Right lobe of liver (tissue), 6 donors: Measurements from ENCODE around the gene TAB2. TPM values are rescaled to one million over a fixed set of nuclear protein-coding genes. Genes with fewer than 3 reads are reported as not detected.
"Not testable (repeated sequence)": the region's sequence is repeated elsewhere in the genome, so short reads cannot be mapped to it uniquely, and the experiment has no call there.

Source experiments
- ATAC-seq, 4 donors: fragments of 200-7000 bp; cut with Tn5 transposase; one replicate each; pipeline ENCODE4 v1.9.1; 2020; ENCODE audit warnings: mild to moderate bottlenecking in 4 of 4, moderate library complexity in 4 of 4
- DNase-seq, 3 donors: peaks; one replicate each; pipeline ENCODE4 v3.0.0-alpha.2; 2020
- H3K27ac ChIP-seq, 3 donors: fragments of 200-600 bp; one replicate each; pipeline ENCODE4 v1.8.0; 2022
- H3K27me3 ChIP-seq, 2 donors: fragments of 200-600 bp; one replicate each; pipeline ENCODE4 v1.8.0; 2022
- H3K36me3 ChIP-seq, 4 donors: fragments of 200-600 bp; sonication (generic) in 1 of 4; one replicate each; pipeline versions ENCODE4 v1.5.1 to v1.8.0; 2017 to 2022; ENCODE audit warnings: control low read depth in 1 of 4
- H3K4me1 ChIP-seq, 4 donors: fragments of 200-600 bp; sonication (generic) in 1 of 4; one replicate each; pipeline versions ENCODE4 v1.5.1 to v1.8.0; 2017 to 2022; ENCODE audit warnings: control low read depth in 1 of 4
- H3K4me3 ChIP-seq, 3 donors: fragments of 200-600 bp; one replicate each; pipeline ENCODE4 v1.8.0; 2022
- H3K9me3 ChIP-seq, 4 donors: fragments of 200-600 bp; sonication (generic) in 1 of 4; one replicate each; pipeline versions ENCODE4 v1.5.1 to v1.8.0; 2017 to 2022; ENCODE audit warnings: control low read depth in 1 of 4
- CTCF ChIP-seq, 4 donors: fragments of 200-600 bp in 3 of 4; fragments of 450-650 bp in 1 of 4; IDR thresholded peaks; one replicate each; pipeline versions ENCODE4 v1.5.1 to v1.8.0; 2016 to 2022; ENCODE audit warnings: antibody characterized with exemption in 4 of 4, mild to moderate bottlenecking in 2 of 4
- POLR2A ChIP-seq: fragments of 450-650 bp; IDR thresholded peaks from one replicate; pipeline ENCODE4 v1.6.1; 2017; ENCODE audit warnings: antibody characterized with exemption, mild to moderate bottlenecking
- WGBS: methylation state at CpG from one replicate; pipeline ENCODE4 v1.1.6; 2018; ENCODE audit warnings: low coverage, low lambda C conversion rate; ENCODE audit not compliant: insufficient coverage; ENCODE audit errors: missing lambda C conversion rate; 5-methylcytosine and 5-hydroxymethylcytosine counted together
- intact Hi-C, 2 donors: fragments of 100-400 bp; cut with DNase I; formaldehyde crosslinking; loops; one replicate each; pipeline versions ENCODE4 v1.11.2 to v1.14.1; 2022
- total RNA-seq, 6 experiments: library from RNA; depleted of rRNA in 2 of 6; stranded (reverse); fragments of >200 nt in 2 of 6; fragmentation: NEBNext Ultra II Directional in 3 of 6; extraction: Animal tissue kit (Norgen Biotek cat#: 25700) in 3 of 6; gene quantifications; one replicate each; pipeline versions ENCODE4 v1.1.0 to v1.2.4, GENCODE V29; 2016 to 2023
- donor health status: DM: no; HTN: yes; CAD: no.
- donor health status: DM: no; HTN: no; CAD: no.
- donor health status: DM: no; HTN: no; CAD: no.
- donor health status: DM: no; HTN: yes; CAD: no.
- donor health status: DM: no; HTN: yes; CAD: no.

The TAB2 gene
- total RNA-seq, 6 experiments from 2014 or later = 25.5 to 33.1 (median 30.2) TPM

DNA sequence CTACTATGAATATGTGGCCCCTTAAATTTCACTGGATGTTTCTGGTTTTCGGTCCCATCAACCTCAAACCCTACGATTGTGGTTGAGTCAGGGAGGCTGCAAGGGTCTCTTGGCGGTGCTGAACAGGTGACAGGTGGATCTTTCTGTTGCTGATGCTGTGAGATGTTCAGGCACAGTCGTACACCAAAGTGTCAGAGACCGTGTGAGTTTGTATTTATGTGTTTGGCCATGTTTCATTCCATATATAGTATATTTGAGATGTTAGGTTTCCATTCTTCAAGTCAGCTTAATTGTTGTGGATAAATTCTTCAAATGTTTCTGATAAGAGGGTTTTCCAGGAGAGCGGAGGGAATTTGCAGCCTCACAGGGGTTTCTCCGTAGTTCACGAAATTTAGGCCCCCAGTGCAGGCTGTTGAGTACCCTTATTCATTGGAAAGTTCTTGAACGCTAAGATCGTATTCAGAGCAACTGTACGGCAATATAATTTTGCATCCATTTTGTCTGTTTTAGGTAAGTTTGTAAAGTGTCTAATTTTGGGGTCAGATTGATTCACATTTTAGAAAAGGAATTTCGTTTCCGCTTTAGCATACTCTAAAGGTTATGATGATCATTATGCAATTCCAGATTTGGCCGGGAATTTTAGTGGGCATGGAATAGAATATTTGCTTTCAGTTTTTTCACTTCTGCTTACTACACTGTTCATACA, 1.2 kb downstream of the TAB2 start:
- Histone ChIP-seq H3K4me3 (peak overlapping the region; percentile 88 to 92 (median 89)), H3K4me1 (peaks cover 0 to 34% (median 4%) of the 10 kb centered on the region in 4 donors), H3K27ac (peak overlapping the region; percentile 88 to 92 (median 92)), H3K9me3 (no peaks in the 10 kb centered on the region), H3K27me3 (no peaks in the 10 kb centered on the region), H3K36me3 (no peaks in the 10 kb centered on the region)
- ATAC-seq (peak in 3 of 4 donors; percentile 9 to 42 (median 34)), DNase-seq (no peak)
- WGBS = 1% methylated on average over 14 of the region's 14 CpGs
- intact Hi-C loops = no loop called here
- TF ChIP-seq POLR2A (no peak), CTCF (IDR thresholded peaks at IDR 0.05) (no peak)

GRCh38 chr6:149319422-149319821, 1.9 kb downstream of the TAB2 start:
- DNase-seq = no peak
- Histone ChIP-seq H3K36me3 (no peaks in the 10 kb centered on the region), H3K4me3 (peak overlapping the region; percentile 88 to 92 (median 89))

GRCh38 chr6:149320016-149320415, 2.5 kb downstream of the TAB2 start:
- H3K27me3 ChIP-seq, H3K4me3 ChIP-seq, H3K9me3 ChIP-seq, intact Hi-C loops, H3K36me3 ChIP-seq, DNase-seq, ATAC-seq: not testable (repeated sequence)
- H3K27ac ChIP-seq = peak overlapping the region in 1 of 3 donors; percentile 23
- WGBS = 67% methylated on average over 10 of the region's 10 CpGs
- H3K4me1 ChIP-seq = peaks cover 0 to 46% (median 10%) of the 10 kb centered on the region in 4 donors

More at GRCh38 chr6:149319422-149319821, 1.9 kb downstream of the TAB2 start:
- 2% methylated on average over 3 of the region's 3 CpGs for WGBS
- intact Hi-C loops = no loop called here
- TF ChIP-seq POLR2A = no peak
- TF ChIP-seq CTCF (IDR thresholded peaks at IDR 0.05) = no peak
- ATAC-seq = no peak
- Histone ChIP-seq H3K9me3 (no peaks in the 10 kb centered on the region), H3K27ac (peak overlapping the region in 2 of 3 donors; percentile 7 to 92), H3K4me1 (peaks cover 0 to 40% (median 7%) of the 10 kb centered on the region in 4 donors), H3K27me3 (no peaks in the 10 kb centered on the region)

- no peaks in the 10 kb centered on the region for H3K27me3 ChIP-seq
- no peaks in the 10 kb centered on the region for H3K36me3 ChIP-seq
- DNase-seq = no peak
- H3K4me3 ChIP-seq = no peak overlapping the region
- H3K4me1 ChIP-seq = peaks cover 0 to 46% (median 13%) of the 10 kb centered on the region in 4 donors
- intact Hi-C loops = no loop called here
- no peak for TF ChIP-seq POLR2A
- TF ChIP-seq CTCF (IDR thresholded peaks at IDR 0.05) = no peak
- H3K27ac ChIP-seq = no peak overlapping the region
- no peaks in the 10 kb centered on the region for H3K9me3 ChIP-seq
- no peak for ATAC-seq
Observed at GRCh38 chr6:149320796-149321195, 3.3 kb downstream of the TAB2 start.

DNA sequence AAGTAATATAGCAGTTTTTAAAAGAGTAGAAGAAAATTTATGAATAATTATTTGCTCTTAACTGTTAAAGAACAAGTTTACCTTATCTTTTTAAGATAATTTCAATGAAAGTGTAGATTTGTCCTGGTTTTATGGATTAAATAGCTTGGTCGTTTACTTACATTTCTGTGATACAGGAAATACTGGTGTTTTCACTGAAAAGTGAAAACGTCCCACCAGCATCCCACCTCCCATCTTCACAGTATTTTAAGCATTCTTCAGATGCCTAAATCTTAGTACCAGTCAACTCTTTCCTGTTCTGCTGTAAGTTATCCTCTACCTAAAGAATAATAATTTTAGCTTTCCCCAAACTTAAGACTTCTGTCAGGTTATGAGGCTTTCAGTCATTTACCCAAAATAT, 5.8 kb downstream of the TAB2 start:
- Histone ChIP-seq H3K36me3 (no peaks in the 10 kb centered on the region), H3K4me1 (peaks cover 0 to 44% (median 13%) of the 10 kb centered on the region in 4 donors), H3K27ac (no peak overlapping the region), H3K9me3 (no peaks in the 10 kb centered on the region), H3K4me3 (no peak overlapping the region), H3K27me3 (no peaks in the 10 kb centered on the region)
- intact Hi-C loops = no loop called here
- DNase-seq (no peak), ATAC-seq (no peak)
- no peak for TF ChIP-seq CTCF (IDR thresholded peaks at IDR 0.05)
- no peak for TF ChIP-seq POLR2A
- WGBS = 23% methylated on average over 2 of the region's 2 CpGs
